Heart left ventricle (tissue), 13 donors: ENCODE data around the gene EMC7.

Source experiments
- CTCF ChIP-seq, 12 donors: fragments of 200-600 bp; sonication (generic) in 4 of 12; IDR thresholded peaks; one replicate each; pipeline versions ENCODE4 v1.5.0 to v1.8.0; 2018 to 2022; ENCODE audit warnings: antibody characterized with exemption in 12 of 12, mild to moderate bottlenecking in 5 of 12
- POLR2A ChIP-seq, 2 donors: fragments of 450-650 bp; IDR thresholded peaks; one replicate each; pipeline ENCODE4 v1.6.1; 2017; ENCODE audit warnings: antibody characterized with exemption in 2 of 2, mild to moderate bottlenecking in 2 of 2, moderate library complexity in 2 of 2
- donor health status: ischemic (EF 13 %, LVEDD 7.1; RV severe dilation, severe dysfunction).
- donor health status: DM: no; HTN: yes; CAD: no.
- donor health status: DM: no; HTN: no; CAD: no.
- donor health status: ischemic (EF 25% LVEDD 6.9; RV normal size, moderate dysfunction).
- donor health status: ischemic (EF 25% LVEDD 5.7; RV mildly dilated, moderate dysfunction).
- donor health status: ischemic (EF 35%, LVEDD 5.7; RV mildly dilated, moderate dysfunction).
- donor health status: nonischemic (EF 11% LVEDD 7.7; RV severe dilation, severe dysfunction).
- donor health status: DM: yes; HTN: yes; CAD: no.
- donor health status: PGD.
- donor health status: ischemic (EF 29% LVEDD 5.4; RV normal size, mild dysfunction).
- donor health status: nonischemic (EF 23%, LVEDD 6.1; RV moderate dilation, normal function).

DNA sequence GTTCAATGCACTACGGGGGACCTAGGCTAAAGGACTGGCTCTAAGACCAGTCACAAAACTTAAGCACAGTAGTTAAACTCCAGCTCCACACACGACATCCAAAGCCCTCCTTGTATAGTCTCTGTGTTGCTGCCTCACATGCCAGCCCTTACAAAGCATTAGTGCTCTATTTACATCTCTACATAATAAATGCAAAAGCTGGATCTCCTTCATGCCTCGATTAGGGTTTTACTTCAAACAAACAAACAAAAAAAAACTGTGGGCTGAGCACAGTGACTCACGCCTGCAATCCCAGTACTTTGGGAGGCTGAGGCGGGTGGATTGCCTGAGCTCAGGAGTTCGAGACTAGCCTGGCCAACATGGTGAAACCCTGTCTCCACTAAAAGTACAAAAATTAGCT, 9.8 kb upstream of the EMC7 start:
- no peak for TF ChIP-seq CTCF (IDR thresholded peaks at IDR 0.05)
- TF ChIP-seq POLR2A (IDR thresholded peaks at IDR 0.05), result no peak
